H1 (cell line): ENCODE results near the gene CDCA3. TPM values are rescaled to one million over a fixed set of nuclear protein-coding genes. Genes with fewer than 3 reads are reported as not detected.

ENCODE experiments used
- CREB1 ChIP-seq: IDR thresholded peaks from 2 replicates; pipeline ENCODE4 v1.6.1; 2012; ENCODE audit warnings: inconsistent platforms
- E2F6 ChIP-seq: IDR thresholded peaks from 2 replicates; pipeline ENCODE4 v1.6.1; 2012; ENCODE audit warnings: inconsistent platforms
- EGR1 ChIP-seq: IDR thresholded peaks from 2 replicates; pipeline ENCODE4 v1.6.1; 2011; ENCODE audit warnings: low read depth, low read length, borderline replicate concordance
- HDAC6 ChIP-seq: IDR thresholded peaks from one replicate; pipeline ENCODE4 v1.7.1; 2012; ENCODE audit warnings: low read depth, mild to moderate bottlenecking, inconsistent platforms, low read length, moderate library complexity
- JUND ChIP-seq: IDR thresholded peaks from 2 replicates; pipeline ENCODE4 v1.6.1; 2011; ENCODE audit warnings: mild to moderate bottlenecking, improper control_type of control experiment, low read length
- MAX ChIP-seq: IDR thresholded peaks from 2 replicates; pipeline ENCODE4 v1.6.1; 2012; ENCODE audit warnings: inconsistent platforms
- NANOG ChIP-seq: IDR thresholded peaks from 2 replicates; pipeline ENCODE4 v1.6.1; 2011; ENCODE audit warnings: low read length, low read depth, mild to moderate bottlenecking, inconsistent platforms; ENCODE audit not compliant: insufficient read depth, poor library complexity, severe bottlenecking
- SP2 ChIP-seq: IDR thresholded peaks from 2 replicates; pipeline ENCODE4 v1.6.1; 2012; ENCODE audit warnings: mild to moderate bottlenecking, low read length, inconsistent platforms
- SUZ12 ChIP-seq: fragments of 200-600 bp; sonication (generic); IDR thresholded peaks from 2 replicates; pipeline ENCODE4 v1.6.1; 2012; ENCODE audit warnings: mild to moderate bottlenecking, inconsistent platforms, low read length, moderate library complexity, mixed read lengths
- polyA plus RNA-seq, 7 experiments: library from polyadenylated mRNA; depleted of rRNA in 3 of 7; stranded (reverse) in 5 of 7; unstranded in 2 of 7; fragments of >200 nt in 5 of 7; fragments of 200-250 nt in 2 of 7; gene quantifications; 1 replicate in 5 of 7; 2 replicates in 1 of 7; 4 replicates in 1 of 7; pipeline versions ENCODE4 v1.2.1 to v1.2.3, GENCODE V29; 2011 to 2013; ENCODE audit warnings: missing spikeins in 2 of 7, mixed read lengths in 2 of 7
- total RNA-seq: library from RNA; stranded (reverse); fragmentation: NEBNext Ultra II Directional; extraction: Animal tissue kit (Norgen Biotek cat#: 25700); gene quantifications from 2 replicates; pipeline ENCODE4 v1.2.1, GENCODE V29; 2021
- TF ChIP-seq, protein P1 (sequence below): fragments of 300-600 bp; sonication (generic); IDR thresholded peaks from 2 replicates; pipeline ENCODE4 v1.7.1; 2012; ENCODE audit warnings: low read length, moderate library complexity, mild to moderate bottlenecking, inconsistent platforms; ENCODE audit not compliant: insufficient replicate concordance

CDCA3 gene
- total and polyA plus RNA-seq, 2 of the 8 experiments (the other 6 are each of a cell fraction or from before 2014, with no cell fraction given): 47.7 to 71.2 TPM

DNA sequence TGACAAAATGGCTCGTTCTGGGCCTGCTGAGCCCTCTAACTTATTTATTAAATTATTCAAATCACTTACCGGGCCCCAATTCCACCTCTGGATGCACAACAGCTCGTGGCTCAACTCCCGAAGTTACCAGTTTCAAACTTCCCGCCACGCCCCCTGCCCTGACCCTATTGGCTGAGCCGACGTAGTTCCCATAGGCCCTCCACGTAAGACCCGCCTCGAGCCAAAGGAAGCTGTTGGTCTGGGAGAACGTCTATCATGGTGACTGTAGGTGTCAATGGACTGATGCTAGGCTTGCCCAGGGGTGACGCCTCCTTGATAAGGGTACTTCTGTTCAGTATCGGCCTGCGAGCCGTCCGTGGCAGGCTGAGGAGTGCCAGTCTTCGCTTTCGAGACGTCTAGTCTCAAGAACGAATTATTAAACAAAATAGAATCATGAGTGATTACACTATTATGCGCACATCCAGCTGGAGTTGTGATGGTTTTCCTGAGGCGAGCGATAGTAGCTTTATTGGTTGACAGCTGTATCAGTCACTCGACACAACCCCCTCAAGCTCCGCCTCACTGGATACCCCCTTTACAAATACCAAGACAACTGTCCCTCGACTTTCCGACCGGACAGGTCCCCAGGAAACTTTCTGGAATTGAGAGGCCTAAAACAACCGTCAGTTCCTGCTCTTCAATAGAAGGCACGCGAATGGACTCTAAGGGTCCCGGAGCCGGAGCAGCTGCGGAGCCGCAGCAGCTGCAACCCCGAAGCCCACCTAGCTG lies at the start of gene CDCA3 (continued):
- TF ChIP-seq, protein P1, sequence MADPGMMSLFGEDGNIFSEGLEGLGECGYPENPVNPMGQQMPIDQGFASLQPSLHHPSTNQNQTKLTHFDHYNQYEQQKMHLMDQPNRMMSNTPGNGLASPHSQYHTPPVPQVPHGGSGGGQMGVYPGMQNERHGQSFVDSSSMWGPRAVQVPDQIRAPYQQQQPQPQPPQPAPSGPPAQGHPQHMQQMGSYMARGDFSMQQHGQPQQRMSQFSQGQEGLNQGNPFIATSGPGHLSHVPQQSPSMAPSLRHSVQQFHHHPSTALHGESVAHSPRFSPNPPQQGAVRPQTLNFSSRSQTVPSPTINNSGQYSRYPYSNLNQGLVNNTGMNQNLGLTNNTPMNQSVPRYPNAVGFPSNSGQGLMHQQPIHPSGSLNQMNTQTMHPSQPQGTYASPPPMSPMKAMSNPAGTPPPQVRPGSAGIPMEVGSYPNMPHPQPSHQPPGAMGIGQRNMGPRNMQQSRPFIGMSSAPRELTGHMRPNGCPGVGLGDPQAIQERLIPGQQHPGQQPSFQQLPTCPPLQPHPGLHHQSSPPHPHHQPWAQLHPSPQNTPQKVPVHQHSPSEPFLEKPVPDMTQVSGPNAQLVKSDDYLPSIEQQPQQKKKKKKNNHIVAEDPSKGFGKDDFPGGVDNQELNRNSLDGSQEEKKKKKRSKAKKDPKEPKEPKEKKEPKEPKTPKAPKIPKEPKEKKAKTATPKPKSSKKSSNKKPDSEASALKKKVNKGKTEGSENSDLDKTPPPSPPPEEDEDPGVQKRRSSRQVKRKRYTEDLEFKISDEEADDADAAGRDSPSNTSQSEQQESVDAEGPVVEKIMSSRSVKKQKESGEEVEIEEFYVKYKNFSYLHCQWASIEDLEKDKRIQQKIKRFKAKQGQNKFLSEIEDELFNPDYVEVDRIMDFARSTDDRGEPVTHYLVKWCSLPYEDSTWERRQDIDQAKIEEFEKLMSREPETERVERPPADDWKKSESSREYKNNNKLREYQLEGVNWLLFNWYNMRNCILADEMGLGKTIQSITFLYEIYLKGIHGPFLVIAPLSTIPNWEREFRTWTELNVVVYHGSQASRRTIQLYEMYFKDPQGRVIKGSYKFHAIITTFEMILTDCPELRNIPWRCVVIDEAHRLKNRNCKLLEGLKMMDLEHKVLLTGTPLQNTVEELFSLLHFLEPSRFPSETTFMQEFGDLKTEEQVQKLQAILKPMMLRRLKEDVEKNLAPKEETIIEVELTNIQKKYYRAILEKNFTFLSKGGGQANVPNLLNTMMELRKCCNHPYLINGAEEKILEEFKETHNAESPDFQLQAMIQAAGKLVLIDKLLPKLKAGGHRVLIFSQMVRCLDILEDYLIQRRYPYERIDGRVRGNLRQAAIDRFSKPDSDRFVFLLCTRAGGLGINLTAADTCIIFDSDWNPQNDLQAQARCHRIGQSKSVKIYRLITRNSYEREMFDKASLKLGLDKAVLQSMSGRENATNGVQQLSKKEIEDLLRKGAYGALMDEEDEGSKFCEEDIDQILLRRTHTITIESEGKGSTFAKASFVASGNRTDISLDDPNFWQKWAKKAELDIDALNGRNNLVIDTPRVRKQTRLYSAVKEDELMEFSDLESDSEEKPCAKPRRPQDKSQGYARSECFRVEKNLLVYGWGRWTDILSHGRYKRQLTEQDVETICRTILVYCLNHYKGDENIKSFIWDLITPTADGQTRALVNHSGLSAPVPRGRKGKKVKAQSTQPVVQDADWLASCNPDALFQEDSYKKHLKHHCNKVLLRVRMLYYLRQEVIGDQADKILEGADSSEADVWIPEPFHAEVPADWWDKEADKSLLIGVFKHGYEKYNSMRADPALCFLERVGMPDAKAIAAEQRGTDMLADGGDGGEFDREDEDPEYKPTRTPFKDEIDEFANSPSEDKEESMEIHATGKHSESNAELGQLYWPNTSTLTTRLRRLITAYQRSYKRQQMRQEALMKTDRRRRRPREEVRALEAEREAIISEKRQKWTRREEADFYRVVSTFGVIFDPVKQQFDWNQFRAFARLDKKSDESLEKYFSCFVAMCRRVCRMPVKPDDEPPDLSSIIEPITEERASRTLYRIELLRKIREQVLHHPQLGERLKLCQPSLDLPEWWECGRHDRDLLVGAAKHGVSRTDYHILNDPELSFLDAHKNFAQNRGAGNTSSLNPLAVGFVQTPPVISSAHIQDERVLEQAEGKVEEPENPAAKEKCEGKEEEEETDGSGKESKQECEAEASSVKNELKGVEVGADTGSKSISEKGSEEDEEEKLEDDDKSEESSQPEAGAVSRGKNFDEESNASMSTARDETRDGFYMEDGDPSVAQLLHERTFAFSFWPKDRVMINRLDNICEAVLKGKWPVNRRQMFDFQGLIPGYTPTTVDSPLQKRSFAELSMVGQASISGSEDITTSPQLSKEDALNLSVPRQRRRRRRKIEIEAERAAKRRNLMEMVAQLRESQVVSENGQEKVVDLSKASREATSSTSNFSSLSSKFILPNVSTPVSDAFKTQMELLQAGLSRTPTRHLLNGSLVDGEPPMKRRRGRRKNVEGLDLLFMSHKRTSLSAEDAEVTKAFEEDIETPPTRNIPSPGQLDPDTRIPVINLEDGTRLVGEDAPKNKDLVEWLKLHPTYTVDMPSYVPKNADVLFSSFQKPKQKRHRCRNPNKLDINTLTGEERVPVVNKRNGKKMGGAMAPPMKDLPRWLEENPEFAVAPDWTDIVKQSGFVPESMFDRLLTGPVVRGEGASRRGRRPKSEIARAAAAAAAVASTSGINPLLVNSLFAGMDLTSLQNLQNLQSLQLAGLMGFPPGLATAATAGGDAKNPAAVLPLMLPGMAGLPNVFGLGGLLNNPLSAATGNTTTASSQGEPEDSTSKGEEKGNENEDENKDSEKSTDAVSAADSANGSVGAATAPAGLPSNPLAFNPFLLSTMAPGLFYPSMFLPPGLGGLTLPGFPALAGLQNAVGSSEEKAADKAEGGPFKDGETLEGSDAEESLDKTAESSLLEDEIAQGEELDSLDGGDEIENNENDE: no peak
- TF ChIP-seq E2F6 (peak; percentile 87), SUZ12 (no peak), MAX (peak; percentile 84), HDAC6 (no peak), EGR1 (no peak), SP2 (peak; percentile 85), NANOG (no peak), JUND (no peak), CREB1 (peak; percentile 85)
